GM12873 (cell line): ENCODE measurements around the gene SYNGR1.

Experiments used
- TF ChIP-seq, protein P1 (sequence below): IDR thresholded peaks from 2 replicates; pipeline ENCODE4 v1.5.1; 2012; ENCODE audit warnings: low read depth, mild to moderate bottlenecking, moderate library complexity, low read length, control low read depth; ENCODE audit not compliant: insufficient read depth; ENCODE audit errors: missing control alignments

Gene SYNGR1

DNA sequence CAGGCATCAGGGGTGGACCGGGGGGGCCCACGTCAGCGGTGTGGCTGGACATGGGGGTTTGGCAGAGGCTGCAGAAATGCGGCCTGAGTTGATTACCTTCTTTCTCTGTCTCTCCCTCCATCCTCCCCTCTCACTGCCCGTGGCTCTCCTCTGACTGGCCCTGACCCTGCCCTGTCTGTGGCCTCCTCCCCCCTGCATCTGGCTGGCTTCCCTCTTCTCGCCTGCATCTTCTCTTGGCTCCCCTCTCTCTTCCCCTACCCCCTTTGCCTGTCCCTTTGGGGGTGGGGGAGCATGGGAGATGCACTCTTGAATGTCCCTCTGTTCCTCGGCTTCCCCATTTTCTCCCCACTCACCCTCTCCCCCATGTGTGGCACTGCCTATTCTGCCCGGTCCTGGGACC is 25.9 kb downstream of the SYNGR1 start:
- TF ChIP-seq, protein P1, sequence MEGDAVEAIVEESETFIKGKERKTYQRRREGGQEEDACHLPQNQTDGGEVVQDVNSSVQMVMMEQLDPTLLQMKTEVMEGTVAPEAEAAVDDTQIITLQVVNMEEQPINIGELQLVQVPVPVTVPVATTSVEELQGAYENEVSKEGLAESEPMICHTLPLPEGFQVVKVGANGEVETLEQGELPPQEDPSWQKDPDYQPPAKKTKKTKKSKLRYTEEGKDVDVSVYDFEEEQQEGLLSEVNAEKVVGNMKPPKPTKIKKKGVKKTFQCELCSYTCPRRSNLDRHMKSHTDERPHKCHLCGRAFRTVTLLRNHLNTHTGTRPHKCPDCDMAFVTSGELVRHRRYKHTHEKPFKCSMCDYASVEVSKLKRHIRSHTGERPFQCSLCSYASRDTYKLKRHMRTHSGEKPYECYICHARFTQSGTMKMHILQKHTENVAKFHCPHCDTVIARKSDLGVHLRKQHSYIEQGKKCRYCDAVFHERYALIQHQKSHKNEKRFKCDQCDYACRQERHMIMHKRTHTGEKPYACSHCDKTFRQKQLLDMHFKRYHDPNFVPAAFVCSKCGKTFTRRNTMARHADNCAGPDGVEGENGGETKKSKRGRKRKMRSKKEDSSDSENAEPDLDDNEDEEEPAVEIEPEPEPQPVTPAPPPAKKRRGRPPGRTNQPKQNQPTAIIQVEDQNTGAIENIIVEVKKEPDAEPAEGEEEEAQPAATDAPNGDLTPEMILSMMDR: no peak

DNA sequence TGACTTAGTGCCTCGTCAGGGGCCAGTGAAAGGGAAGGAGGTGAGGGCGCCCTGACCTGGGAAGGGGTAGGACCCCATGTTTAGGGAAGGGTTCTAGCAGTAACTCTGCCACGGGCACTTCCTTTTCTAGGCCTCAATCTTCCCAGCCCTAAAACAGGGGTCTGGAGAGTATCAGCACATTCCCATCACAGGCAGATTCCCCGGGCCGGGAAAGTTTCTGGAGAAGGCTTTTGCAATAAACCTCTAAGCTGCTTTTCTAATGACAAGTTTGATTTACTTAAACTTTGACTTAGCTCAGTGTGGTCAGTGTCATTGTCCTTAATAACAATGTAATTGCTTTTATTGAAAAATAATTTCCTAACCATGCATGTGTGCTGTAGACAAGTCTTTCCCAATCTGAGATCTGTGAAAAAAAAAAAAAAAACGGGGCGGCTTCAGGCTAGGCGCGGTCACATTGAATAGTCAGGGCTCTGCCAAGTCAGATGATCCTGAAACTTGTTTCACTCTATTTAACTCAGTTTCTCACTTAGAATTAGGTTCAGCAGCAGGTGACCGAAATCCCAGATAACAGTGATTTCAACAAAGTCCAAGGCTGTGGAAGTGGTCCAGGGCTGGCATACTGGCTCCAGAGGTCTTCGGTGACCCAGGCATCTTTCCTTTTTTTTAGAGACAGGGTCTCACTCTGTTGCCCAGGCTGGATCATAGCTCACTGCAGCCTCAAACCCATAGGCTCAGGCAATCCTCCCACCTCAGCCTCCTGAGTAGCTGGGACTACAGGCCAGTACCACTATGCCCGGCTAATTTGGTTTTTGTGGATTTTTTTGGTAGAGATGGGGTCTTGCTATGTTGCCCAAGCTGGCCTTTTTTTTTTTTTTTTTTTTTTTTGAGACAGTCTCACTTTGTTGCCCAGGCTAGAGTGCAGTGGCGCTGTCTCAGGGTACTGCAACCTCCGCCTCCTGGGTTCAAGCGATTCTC is 30.3 kb downstream of the SYNGR1 start:
- TF ChIP-seq, protein P1: no peak

DNA sequence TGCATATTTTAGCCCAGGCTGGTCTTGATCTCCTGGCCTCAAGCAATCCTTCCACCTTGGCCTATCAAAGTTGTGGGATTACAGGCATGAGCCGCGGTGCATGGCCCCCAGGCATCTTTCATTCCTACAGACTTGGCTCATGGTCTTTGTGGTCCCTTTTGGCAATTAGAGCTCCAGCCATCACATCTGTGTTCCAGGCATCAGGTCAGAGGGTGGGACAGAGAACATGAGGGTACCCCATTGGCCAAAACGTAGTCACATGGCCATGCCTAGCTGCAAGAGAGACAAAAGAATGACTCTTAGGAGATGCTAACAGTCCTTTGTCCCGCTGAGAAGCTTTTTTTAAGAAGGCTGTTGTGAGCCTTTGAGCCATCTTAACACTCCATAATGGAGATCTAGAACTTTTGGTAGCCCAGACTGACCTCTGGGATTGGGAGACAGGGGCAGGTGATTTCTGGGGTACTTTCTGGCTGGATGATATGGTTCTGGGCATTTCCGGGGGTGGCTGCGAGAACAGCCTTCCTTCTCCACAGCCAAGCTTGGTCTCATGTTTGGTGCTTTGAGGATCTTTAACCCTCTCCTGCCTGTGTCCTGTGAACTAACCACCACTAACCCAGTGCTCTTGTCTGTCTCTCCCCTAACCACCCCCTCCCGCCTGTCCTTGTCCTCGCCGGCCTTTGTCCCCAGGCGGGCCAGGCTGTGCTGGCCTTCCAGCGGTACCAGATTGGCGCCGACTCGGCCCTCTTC is 31.4 kb downstream of the SYNGR1 start:
- TF ChIP-seq, protein P1: no peak

DNA sequence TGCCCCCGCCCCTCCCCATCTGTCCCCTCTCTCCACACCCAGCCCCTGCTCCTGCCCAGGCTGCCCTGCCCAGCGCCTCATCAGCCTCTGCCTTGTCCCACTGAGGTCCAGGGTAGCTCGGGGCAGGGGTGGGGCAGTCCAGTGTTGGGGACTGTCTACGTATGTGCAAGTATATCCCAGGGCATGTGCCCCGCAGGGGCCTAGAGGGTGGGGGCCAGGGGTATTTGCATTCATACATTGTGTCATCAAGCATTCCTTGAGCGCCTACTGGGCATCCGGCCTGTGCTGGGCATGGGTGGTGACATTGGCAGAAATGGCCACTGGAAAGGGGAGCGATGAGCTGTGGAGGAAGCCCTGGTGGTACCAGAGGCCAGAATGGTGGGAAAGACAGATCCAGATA is 32.1 kb downstream of the SYNGR1 start:
- TF ChIP-seq, protein P1: no peak

DNA sequence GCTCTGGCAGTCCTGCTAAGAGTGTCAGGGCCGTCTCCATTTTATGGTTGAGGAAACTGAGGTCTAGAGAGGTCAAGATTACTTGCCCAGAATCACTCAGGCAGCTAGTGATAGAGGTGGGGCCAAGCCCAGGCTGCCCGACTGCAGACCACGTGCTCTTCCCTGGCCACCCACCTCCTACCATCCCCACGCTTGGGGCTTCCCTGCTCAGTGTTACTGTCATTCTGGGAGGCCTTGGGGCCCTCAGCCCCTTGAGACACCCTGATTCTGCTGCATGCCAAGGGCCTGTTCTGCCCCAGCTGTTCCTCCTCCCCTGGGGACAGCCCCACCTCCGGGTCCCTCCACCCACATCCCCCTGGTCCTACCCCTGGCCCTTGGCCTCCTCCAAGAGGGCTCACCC is 32.6 kb downstream of the SYNGR1 start:
- TF ChIP-seq, protein P1: no peak

DNA sequence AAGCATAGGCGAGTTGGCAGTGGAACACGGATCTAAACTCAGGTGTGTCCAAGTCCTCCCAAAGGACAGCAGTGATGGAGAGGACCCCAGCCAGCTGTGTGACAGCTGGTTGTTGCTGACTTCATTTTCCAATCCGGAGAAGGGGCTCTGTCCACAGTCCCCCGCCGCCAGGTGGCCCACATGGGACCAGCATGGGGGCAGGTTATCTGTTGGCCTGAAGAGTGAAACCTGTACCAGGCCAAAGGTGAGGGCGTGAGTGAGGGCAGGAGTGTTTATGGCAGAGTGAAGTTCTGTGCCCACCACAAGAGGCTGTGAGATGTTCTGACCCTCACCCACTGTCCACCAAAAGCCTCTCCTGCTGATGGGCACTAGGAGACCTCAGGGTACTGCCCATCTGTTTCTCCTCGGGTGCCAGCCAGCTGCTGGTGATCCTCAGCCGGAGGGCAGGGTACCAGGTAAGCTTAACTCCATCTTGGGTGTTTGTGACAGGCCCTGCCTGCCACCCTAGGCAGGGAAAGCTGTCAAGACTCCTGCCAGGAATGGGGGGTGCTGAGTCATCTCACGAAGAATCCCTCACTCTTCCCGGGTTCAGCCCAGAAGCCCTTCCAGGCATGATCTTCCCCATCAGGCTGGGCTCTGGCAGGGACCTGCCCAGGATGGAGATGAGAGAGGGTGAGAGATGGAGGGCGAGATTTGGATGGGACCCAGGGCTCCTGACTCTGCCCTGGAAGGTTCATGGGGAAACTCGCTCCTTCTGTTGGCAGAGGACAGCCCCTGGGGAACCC is 34.2 kb downstream of the SYNGR1 start:
- TF ChIP-seq, protein P1: no peak
